Neural cell (in vitro differentiated cells): ENCODE data around the gene JAG2.

Experiments used
- CTCF ChIP-seq: fragments of 450-650 bp; IDR thresholded peaks from 2 replicates; pipeline ENCODE4 v1.5.1; 2014; ENCODE audit warnings: antibody characterized with exemption, mild to moderate bottlenecking, moderate library complexity; ENCODE audit not compliant: poor library complexity, severe bottlenecking
- EP300 ChIP-seq: fragments of 450-650 bp; conservative IDR thresholded peaks from 2 replicates; pipeline ENCODE4 v1.6.1; 2014; ENCODE audit warnings: antibody characterized with exemption, mild to moderate bottlenecking, moderate library complexity; ENCODE audit not compliant: poor library complexity, severe bottlenecking
- EZH2 ChIP-seq: fragments of 200-600, 300-800 bp; shearing (Covaris generic), sonication (generic); IDR thresholded peaks from 2 replicates; pipeline ENCODE4 v1.6.1; 2014; ENCODE audit warnings: antibody characterized with exemption, low read length, borderline replicate concordance, mild to moderate bottlenecking; ENCODE audit not compliant: insufficient read depth, poor library complexity, severe bottlenecking
- MXI1 ChIP-seq: fragments of 450-650 bp; conservative IDR thresholded peaks from 2 replicates; pipeline ENCODE4 v1.6.1; 2014; ENCODE audit warnings: antibody characterized with exemption, mild to moderate bottlenecking; ENCODE audit not compliant: poor library complexity, severe bottlenecking
- POLR2AphosphoS5 ChIP-seq: IDR thresholded peaks from 2 replicates; pipeline ENCODE4 v1.6.1; 2012
- RAD21 ChIP-seq: fragments of 450-650 bp; conservative IDR thresholded peaks from 2 replicates; pipeline ENCODE4 v1.6.1; 2014; ENCODE audit warnings: antibody characterized with exemption, mild to moderate bottlenecking, moderate library complexity
- REST ChIP-seq: IDR thresholded peaks from 2 replicates; pipeline ENCODE4 v1.6.1; 2012; ENCODE audit warnings: borderline replicate concordance
- SMC3 ChIP-seq: fragments of 450-650 bp; conservative IDR thresholded peaks from 2 replicates; pipeline ENCODE4 v1.6.1; 2014; ENCODE audit warnings: antibody characterized with exemption, mild to moderate bottlenecking, moderate library complexity; ENCODE audit not compliant: poor library complexity
- TAF1 ChIP-seq: IDR thresholded peaks from 2 replicates; pipeline ENCODE4 v1.6.1; 2012; ENCODE audit warnings: low read depth

- TF ChIP-seq CTCF (no peak), EP300 (no peak), REST (no peak), MXI1 (no peak), POLR2AphosphoS5 (no peak), SMC3 (no peak), RAD21 (no peak), EZH2 (no peak), TAF1 (no peak)
These were observed 15.8 kb downstream of the JAG2 start for GRCh38 chr14:105152794-105153241.
